Upper lobe of left lung (tissue), 6 donors: ENCODE data around the gene SLC15A4. TPM values are rescaled to one million over a fixed set of nuclear protein-coding genes. Genes with fewer than 3 reads are reported as not detected.
"Not testable (repeated sequence)": the region's sequence is repeated elsewhere in the genome, so short reads cannot be mapped to it uniquely, and the experiment has no call there.

Source experiments
- ATAC-seq, 2 donors: fragments of 200-7000 bp; cut with Tn5 transposase; one replicate each; pipeline ENCODE4 v1.9.1; 2022; ENCODE audit warnings: mild to moderate bottlenecking in 2 of 2, moderate library complexity in 2 of 2; ENCODE audit not compliant: low FRiP score in 2 of 2
- DNase-seq, 2 donors: peaks; one replicate each; pipeline ENCODE4 v3.0.0-alpha.2; 2019 to 2020
- H3K27ac ChIP-seq, 4 donors: fragments of 200-600 bp; sonication (generic); one replicate each; pipeline ENCODE4 v1.5.1; 2016 to 2019
- H3K27me3 ChIP-seq, 4 donors: fragments of 200-600 bp; sonication (generic); one replicate each; pipeline ENCODE4 v1.5.1; 2017 to 2019
- H3K36me3 ChIP-seq, 4 donors: fragments of 200-600 bp; sonication (generic); one replicate each; pipeline ENCODE4 v1.5.1; 2016 to 2019
- H3K4me1 ChIP-seq, 4 donors: fragments of 200-600 bp; sonication (generic); one replicate each; pipeline ENCODE4 v1.5.1; 2018 to 2019
- H3K4me3 ChIP-seq, 4 donors: fragments of 200-600 bp; sonication (generic); one replicate each; pipeline ENCODE4 v1.5.1; 2017 to 2019; ENCODE audit warnings: mild to moderate bottlenecking in 2 of 4, moderate library complexity in 1 of 4
- H3K9me3 ChIP-seq, 4 donors: fragments of 200-600 bp; sonication (generic); one replicate each; pipeline ENCODE4 v1.5.1; 2018 to 2019
- EP300 ChIP-seq, 4 donors: sonication (generic); formaldehyde crosslinking; IDR thresholded peaks; one replicate each; pipeline ENCODE4 v1.5.1; 2017; ENCODE audit warnings: antibody characterized with exemption in 4 of 4, control low read depth in 2 of 4
- POLR2A ChIP-seq, 4 donors: fragments of 450-650 bp; IDR thresholded peaks; one replicate each; pipeline ENCODE4 v1.5.1; 2016 to 2017; ENCODE audit warnings: antibody characterized with exemption in 4 of 4, mild to moderate bottlenecking in 2 of 4
- POLR2AphosphoS5 ChIP-seq, 2 donors: sonication (generic); formaldehyde crosslinking; IDR thresholded peaks; one replicate each; pipeline ENCODE4 v1.5.1; 2017; ENCODE audit warnings: antibody characterized with exemption in 2 of 2
- WGBS, 2 donors: methylation state at CpG; one replicate each; pipeline ENCODE4 v1.1.5; 2017 to 2018; 5-methylcytosine and 5-hydroxymethylcytosine counted together
- total RNA-seq, 6 donors: library from RNA; depleted of rRNA in 4 of 6; stranded (reverse); fragments of >200 nt in 4 of 6; gene quantifications; one replicate each; pipeline versions ENCODE4 v1.1.0 to v1.2.1, GENCODE V29; 2016 to 2021
- TF ChIP-seq, protein P1 (sequence below), 6 experiments: fragments of 450-650 bp in 4 of 6; fragments of 200-600 bp in 2 of 6; sonication (generic) in 2 of 6; IDR thresholded peaks; one replicate each; pipeline ENCODE4 v1.5.1; 2016 to 2019; ENCODE audit warnings: antibody characterized with exemption in 6 of 6
- donor health status: DM: no; HTN: no; CAD: no; lungs with moderate emphysema.
- donor health status: DM: no; HTN: yes; CAD: no; lungs with severe emphysema.

The SLC15A4 gene
- total RNA-seq, 6 donors from 2014 or later: 21.0 to 58.7 (median 32.8) TPM

DNA sequence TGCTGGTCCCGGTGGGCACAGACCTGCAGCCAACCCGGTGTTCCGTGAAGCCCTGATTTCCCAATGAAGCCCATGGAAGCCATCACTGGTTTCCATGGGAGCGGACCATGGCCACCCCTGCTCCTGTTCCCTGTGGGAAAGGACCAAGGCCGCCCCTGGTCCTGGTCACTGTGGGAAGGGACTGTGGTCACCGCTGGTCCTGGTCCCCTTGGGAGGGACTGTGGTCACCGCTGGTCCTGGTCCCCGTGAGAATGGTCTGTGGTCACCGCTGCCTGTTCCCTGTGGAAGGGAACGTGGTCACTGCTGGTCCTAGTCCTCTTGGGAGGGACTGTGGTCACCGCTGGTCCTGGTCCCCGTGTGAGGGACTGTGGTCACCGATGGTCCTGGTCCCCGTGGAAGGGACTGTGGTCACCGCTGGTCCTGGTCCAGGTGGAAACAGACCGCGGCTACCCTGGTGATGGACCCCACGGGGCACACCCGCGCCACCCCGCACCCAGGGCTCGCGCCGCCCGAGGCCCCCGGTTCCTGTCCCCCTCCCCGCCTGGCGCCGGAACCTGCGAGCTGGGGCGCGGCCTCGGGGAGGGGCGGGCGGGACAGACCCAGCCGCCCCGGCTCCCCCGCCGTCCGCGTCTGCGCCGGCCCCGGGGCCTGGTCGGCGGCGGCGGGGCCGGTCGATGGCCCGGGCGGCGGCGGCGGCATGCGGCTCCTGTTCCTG, 29.3 kb upstream of the SLC15A4 start, which contains the start of gene GLT1D1:
Gene GLT1D1 (plus strand): TSS at position 594 of the 715 bp plus-strand sequence. CDS start 104 bp downstream, at position 698.
- peak within 1 kb of the TSS in 3 of 4 donors; percentile 31 to 46 (median 31) for H3K4me3 ChIP-seq
- TF ChIP-seq POLR2AphosphoS5 (IDR thresholded peaks at IDR 0.05): no peak
- TF ChIP-seq, protein P1, sequence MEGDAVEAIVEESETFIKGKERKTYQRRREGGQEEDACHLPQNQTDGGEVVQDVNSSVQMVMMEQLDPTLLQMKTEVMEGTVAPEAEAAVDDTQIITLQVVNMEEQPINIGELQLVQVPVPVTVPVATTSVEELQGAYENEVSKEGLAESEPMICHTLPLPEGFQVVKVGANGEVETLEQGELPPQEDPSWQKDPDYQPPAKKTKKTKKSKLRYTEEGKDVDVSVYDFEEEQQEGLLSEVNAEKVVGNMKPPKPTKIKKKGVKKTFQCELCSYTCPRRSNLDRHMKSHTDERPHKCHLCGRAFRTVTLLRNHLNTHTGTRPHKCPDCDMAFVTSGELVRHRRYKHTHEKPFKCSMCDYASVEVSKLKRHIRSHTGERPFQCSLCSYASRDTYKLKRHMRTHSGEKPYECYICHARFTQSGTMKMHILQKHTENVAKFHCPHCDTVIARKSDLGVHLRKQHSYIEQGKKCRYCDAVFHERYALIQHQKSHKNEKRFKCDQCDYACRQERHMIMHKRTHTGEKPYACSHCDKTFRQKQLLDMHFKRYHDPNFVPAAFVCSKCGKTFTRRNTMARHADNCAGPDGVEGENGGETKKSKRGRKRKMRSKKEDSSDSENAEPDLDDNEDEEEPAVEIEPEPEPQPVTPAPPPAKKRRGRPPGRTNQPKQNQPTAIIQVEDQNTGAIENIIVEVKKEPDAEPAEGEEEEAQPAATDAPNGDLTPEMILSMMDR (IDR thresholded peaks at IDR 0.05): no peak
- H3K27ac ChIP-seq: peak within 1 kb of the TSS; percentile 75 to 88 (median 82)
- peaks cover 0 to 19% (median 3%) of the 10 kb centered on the region in 4 donors for H3K27me3 ChIP-seq
- DNase-seq: peak in 1 of 2 donors; percentile 17
- ATAC-seq: no peak
- no peaks in the 10 kb centered on the region for H3K9me3 ChIP-seq
- WGBS, 2 donors: 53 to 89% methylated on average over 3 to 20 of the region's 56 CpGs
- H3K4me1 ChIP-seq: peaks cover 0 to 12% (median 1%) of the 10 kb centered on the region in 4 donors
- no peaks in the 10 kb centered on the region for H3K36me3 ChIP-seq

DNA sequence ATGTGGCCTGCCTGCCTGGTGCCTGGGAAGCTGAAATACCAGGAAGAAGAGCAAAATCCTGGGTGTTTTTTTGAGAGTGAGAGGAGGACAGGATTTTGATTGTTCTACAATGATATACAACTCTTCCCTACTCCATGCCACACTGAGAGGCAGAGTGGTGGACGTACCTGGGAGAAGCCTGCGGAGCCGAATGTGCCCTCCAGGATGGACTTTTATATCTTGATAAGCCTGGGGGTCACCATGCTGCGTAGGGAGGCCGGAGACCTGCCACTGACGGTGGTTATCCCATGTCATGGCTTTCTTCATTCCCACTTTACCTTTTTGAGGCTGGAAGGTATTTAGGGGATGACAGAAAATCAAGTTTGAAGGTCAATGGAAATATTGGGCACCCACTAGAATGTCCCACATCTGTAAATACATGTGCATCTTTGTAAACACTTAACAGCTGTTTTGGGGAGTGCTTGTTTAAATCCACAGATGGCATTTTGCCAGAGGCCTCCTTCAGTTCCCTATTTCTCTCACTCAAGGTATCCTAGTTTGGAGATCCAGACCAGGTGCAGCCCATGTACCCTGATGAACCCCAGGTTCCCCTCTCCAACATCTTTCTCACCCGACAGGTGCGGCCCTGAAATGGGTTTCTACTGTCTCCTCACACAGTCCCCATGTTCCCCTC, 28.4 kb upstream of the SLC15A4 start:
- ATAC-seq (peak in 1 of 2 donors; percentile 8), DNase-seq (peak in 1 of 2 donors; percentile 53)
- Histone ChIP-seq H3K27me3 (peaks cover 0 to 19% (median 3%) of the 10 kb centered on the region in 4 donors), H3K27ac (peak overlapping the region in 2 of 4 donors; percentile 75 to 88), H3K36me3 (no peaks in the 10 kb centered on the region), H3K9me3 (no peaks in the 10 kb centered on the region), H3K4me3 (peak overlapping the region in 1 of 4 donors; percentile 46), H3K4me1 (peaks cover 0 to 12% (median 1%) of the 10 kb centered on the region in 4 donors)
- 73 to 91% methylated on average over 8 of the region's 8 CpGs for WGBS, 2 donors
- TF ChIP-seq POLR2AphosphoS5 (IDR thresholded peaks at IDR 0.05): no peak
- TF ChIP-seq POLR2A (IDR thresholded peaks at IDR 0.05): no peak

DNA sequence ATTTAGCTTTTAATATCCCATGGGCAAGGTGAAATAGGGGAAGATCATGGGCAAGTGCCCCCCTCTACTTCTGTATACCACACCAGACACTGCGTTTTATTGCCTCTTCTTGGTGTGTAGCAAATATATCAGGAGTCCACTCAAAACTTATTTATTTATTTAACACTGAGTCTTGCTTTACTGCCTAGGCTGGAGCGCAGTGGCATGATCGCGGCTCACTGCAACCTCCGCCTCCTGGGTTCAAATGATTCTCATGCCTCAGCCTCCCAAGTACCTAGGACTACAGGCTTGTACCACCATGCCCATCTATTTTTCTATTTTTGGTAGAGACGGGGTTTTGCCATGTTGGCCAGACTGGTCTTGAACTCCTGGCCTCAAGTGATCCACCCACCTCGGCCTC, 27.7 kb upstream of the SLC15A4 start:
- not testable (repeated sequence) for ATAC-seq, DNase-seq, H3K4me3 ChIP-seq, H3K27ac ChIP-seq, H3K9me3 ChIP-seq, H3K36me3 ChIP-seq
- Histone ChIP-seq H3K4me1 (peaks cover 0 to 12% (median 1%) of the 10 kb centered on the region in 4 donors), H3K27me3 (peaks cover 0 to 19% (median 3%) of the 10 kb centered on the region in 4 donors)
- whole genome bisulfite sequencing, 2 donors: 80 to 86% methylated on average over 7 of the region's 7 CpGs

DNA sequence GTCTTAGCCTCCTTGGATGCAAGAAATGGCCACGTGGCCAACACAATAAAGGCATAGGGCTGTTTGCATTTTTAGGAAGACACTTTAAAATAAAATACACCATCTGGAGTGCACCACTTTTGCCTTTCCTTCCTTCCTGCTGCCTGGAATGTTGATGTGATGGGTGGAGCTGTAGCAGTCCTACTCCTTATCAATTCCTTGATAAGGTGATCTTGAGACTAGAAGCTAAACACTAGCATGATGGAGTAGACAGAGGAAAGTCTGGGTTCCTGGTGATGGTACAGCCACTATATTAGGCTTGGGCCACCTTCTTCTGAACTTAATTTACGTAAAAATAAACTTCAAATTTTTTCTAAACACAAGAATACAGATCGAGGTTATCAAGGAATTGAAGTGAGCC, 26.6 kb upstream of the SLC15A4 start:
- Histone ChIP-seq H3K4me1 (peaks cover 0 to 12% (median 1%) of the 10 kb centered on the region in 4 donors), H3K27ac (no peak overlapping the region), H3K9me3 (no peaks in the 10 kb centered on the region), H3K36me3 (no peaks in the 10 kb centered on the region), H3K27me3 (peaks cover 0 to 19% (median 3%) of the 10 kb centered on the region in 4 donors), H3K4me3 (no peak overlapping the region)
- ATAC-seq (no peak), DNase-seq (no peak)
- no peak for TF ChIP-seq EP300 (IDR thresholded peaks at IDR 0.05)
- TF ChIP-seq POLR2A (IDR thresholded peaks at IDR 0.05): no peak
- TF ChIP-seq POLR2AphosphoS5 (IDR thresholded peaks at IDR 0.05): no peak
- TF ChIP-seq, protein P1 (IDR thresholded peaks at IDR 0.05): no peak
- 47 to 51% methylated on average over 3 of the region's 3 CpGs for WGBS, 2 donors

DNA sequence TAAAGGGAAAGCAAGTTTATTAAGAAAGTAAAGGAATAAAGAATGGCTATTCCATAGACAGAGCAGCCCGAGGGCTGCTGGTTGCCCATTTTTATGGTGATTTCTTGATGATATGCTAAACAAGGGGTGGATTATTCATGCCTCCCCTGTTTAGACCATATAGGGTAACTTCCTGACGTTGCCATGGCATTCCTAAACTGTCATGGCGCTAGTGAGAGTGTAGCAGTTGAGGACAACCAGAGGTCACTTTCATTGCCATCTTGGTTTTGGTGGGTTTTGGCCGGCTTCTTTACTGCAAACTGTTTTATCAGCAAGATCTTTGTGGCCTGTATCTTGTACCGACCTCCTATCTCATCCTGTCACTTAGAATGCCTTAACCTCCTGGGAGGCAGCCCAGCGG, 26.0 kb upstream of the SLC15A4 start:
- not testable (repeated sequence) for ATAC-seq, H3K4me3 ChIP-seq, H3K36me3 ChIP-seq, H3K9me3 ChIP-seq, H3K27ac ChIP-seq, DNase-seq
- 53 to 66% methylated on average over 6 of the region's 6 CpGs for WGBS, 2 donors
- Histone ChIP-seq H3K4me1 (peaks cover 0 to 12% (median 1%) of the 10 kb centered on the region in 4 donors), H3K27me3 (peaks cover 0 to 19% (median 3%) of the 10 kb centered on the region in 4 donors)

DNA sequence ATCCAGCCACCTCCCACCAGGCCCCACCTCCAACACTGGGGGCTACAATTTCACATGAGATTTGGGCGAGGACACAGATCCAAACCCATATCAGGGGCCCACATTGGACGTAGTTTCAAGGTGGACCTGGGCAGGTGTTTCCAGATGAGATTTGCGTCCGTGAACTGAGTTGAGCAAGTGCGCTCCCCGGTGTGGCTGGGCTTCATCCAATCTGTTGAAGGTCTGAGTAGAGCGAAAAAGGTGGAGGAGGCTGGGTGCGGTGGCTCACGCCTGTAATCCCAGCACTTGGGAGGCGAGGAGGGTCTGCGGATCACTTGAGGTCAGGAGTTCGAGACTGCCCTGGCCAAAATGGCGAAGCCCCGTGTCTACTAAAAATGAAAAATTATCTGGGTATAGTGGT, 24.6 kb upstream of the SLC15A4 start:
- Histone ChIP-seq H3K4me1 (peaks cover 0 to 4% (median 0%) of the 10 kb centered on the region in 4 donors), H3K27ac (no peak overlapping the region), H3K36me3 (no peaks in the 10 kb centered on the region), H3K27me3 (peaks cover 0 to 9% (median 0%) of the 10 kb centered on the region in 4 donors), H3K9me3 (no peaks in the 10 kb centered on the region), H3K4me3 (no peak overlapping the region)
- ATAC-seq: no peak
- WGBS, 2 donors: 95 to 98% methylated on average over 14 of the region's 14 CpGs
- no peak for DNase-seq
- TF ChIP-seq POLR2A (IDR thresholded peaks at IDR 0.05) (no peak), POLR2AphosphoS5 (IDR thresholded peaks at IDR 0.05) (no peak), EP300 (IDR thresholded peaks at IDR 0.05) (no peak)
- TF ChIP-seq, protein P1 (IDR thresholded peaks at IDR 0.05): no peak

DNA sequence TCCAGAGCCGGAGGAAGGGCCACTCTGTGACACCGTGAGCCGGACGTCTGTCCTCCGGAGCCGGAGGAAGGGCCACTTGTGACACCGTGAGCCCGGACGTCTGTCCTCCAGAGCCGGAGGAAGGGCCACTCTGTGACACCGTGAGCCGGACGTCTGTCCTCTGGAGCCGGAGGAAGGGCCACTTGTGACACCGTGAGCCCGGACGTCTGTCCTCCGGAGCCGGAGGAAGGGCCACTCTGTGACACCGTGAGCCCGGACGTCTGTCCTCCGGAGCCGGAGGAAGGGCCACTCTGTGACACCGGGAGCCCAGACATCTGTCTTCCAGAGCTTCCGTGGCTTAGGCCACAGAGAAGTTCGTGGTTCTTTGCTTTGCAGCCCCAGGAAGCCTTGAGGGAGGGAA, 22.9 kb upstream of the SLC15A4 start:
- WGBS, 2 donors: 88 to 91% methylated on average over 11 to 16 of the region's 27 CpGs
- DNase-seq: peak in 1 of 2 donors; percentile 43

More for the DNA sequence above, 22.9 kb upstream of the SLC15A4 start:
- ATAC-seq, H3K27me3 ChIP-seq, H3K36me3 ChIP-seq, H3K27ac ChIP-seq, H3K9me3 ChIP-seq, H3K4me3 ChIP-seq, H3K4me1 ChIP-seq: not testable (repeated sequence)
